ENCODE data around the gene TRMT10C.

Gene TRMT10C

DNA sequence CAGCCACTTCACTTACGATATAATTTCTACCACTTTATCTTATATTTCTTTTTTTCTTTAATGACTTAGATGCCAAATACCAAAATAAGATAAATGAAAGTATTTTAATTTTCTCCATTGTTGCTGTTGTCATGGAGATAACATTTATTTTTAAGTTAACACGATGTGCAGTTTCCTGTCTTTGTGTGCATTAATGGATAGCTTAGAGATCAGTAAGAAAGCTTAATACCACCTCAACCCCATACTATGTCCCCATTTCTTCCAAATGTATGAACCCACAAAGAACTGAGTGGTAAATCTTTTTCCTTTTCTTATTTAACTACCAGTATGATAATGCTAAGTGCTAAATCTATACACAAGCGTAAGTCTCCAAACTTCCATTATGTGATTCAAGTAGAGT is 29.4 kb downstream of the TRMT10C start:
- no peak for TF ChIP-seq CTCF (IDR thresholded peaks at IDR 0.05)

GRCh38 chr3:101602731-101603130 is 41.1 kb downstream of the TRMT10C start:
- TF ChIP-seq CTCF (IDR thresholded peaks at IDR 0.05): no peak

GRCh38 chr3:101603184-101603583 is 41.5 kb downstream of the TRMT10C start:
- TF ChIP-seq CTCF (IDR thresholded peaks at IDR 0.05): no peak

- no peak for TF ChIP-seq CTCF (IDR thresholded peaks at IDR 0.05)
Observed at GRCh38 chr3:101611023-101611422, 49.4 kb downstream of the TRMT10C start.

DNA sequence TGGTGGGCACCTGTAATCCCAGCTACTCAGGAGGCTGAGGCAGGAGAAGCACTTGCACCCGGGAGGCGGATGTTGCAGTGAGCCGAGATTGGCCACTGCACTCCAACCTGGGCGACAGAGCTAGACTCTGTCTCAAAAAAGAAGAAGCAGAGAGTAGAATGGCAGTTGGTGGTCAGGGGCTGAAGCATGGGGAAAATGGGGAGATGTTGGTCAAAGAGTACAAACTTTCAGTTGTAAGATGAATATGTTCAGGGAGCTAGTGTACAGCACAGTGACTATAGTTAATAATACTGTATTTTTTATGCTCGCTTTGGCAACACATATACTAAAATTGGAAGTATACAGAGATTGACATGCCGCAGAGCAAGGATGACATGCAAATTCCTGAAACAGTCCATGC is 53.9 kb downstream of the TRMT10C start:
- TF ChIP-seq CTCF (IDR thresholded peaks at IDR 0.05): no peak
